Vagina (tissue), 2 donors: ENCODE measurements around the gene VGF. TPM values are rescaled to one million over a fixed set of nuclear protein-coding genes. Genes with fewer than 3 reads are reported as not detected.

Experiments
- DNase-seq, 2 donors: peaks; one replicate each; pipeline ENCODE4 v3.0.0-alpha.2; 2017; ENCODE audit errors: extremely low spot score in 2 of 2
- H3K27ac ChIP-seq: fragments of 200-600 bp; sonication (generic); one replicate; pipeline ENCODE4 v1.5.1; 2019
- H3K27me3 ChIP-seq: fragments of 200-600 bp; sonication (generic); one replicate; pipeline ENCODE4 v1.5.1; 2019
- H3K36me3 ChIP-seq, 2 donors: fragments of 200-600 bp; sonication (generic); one replicate each; pipeline ENCODE4 v1.5.1; 2017 to 2019
- H3K4me1 ChIP-seq: fragments of 200-600 bp; sonication (generic); one replicate; pipeline ENCODE4 v1.5.1; 2019
- H3K4me3 ChIP-seq, 2 donors: fragments of 200-600 bp; sonication (generic); 1 replicate in 1 of 2; 2 replicates in 1 of 2; pipeline ENCODE4 v1.5.1; 2016 to 2019
- H3K9me3 ChIP-seq: fragments of 200-600 bp; sonication (generic); one replicate; pipeline ENCODE4 v1.5.1; 2019
- CTCF ChIP-seq, 3 experiments: fragments of 450-650 bp in 2 of 3; fragments of 200-600 bp in 1 of 3; sonication (generic) in 1 of 3; IDR thresholded peaks; one replicate each; pipeline ENCODE4 v1.5.1; 2017 to 2019; ENCODE audit warnings: antibody characterized with exemption in 3 of 3, mild to moderate bottlenecking in 2 of 3, moderate library complexity in 2 of 3
- POLR2A ChIP-seq, 2 donors: fragments of 450-650 bp; IDR thresholded peaks; one replicate each; pipeline ENCODE4 v1.6.1; 2017; ENCODE audit warnings: antibody characterized with exemption in 2 of 2, mild to moderate bottlenecking in 2 of 2, moderate library complexity in 2 of 2
- POLR2AphosphoS5 ChIP-seq, 2 donors: sonication (generic); formaldehyde crosslinking; IDR thresholded peaks; one replicate each; pipeline ENCODE4 v1.9.0; 2017; ENCODE audit warnings: antibody characterized with exemption in 2 of 2, mild to moderate bottlenecking in 2 of 2, low read depth in 1 of 2; ENCODE audit not compliant: insufficient read depth in 1 of 2
- intact Hi-C: fragments of 100-400 bp; cut with DNase I; formaldehyde crosslinking; loops from one replicate; pipeline ENCODE4 v1.15.1; 2023
- total RNA-seq: library from RNA; depleted of rRNA; stranded (reverse); fragments of >200 nt; gene quantifications from one replicate; pipeline ENCODE4 v1.2.3, GENCODE V29; 2016

Gene VGF
- total RNA-seq, 1 donor from 2014 or later = 1.2 TPM

DNA sequence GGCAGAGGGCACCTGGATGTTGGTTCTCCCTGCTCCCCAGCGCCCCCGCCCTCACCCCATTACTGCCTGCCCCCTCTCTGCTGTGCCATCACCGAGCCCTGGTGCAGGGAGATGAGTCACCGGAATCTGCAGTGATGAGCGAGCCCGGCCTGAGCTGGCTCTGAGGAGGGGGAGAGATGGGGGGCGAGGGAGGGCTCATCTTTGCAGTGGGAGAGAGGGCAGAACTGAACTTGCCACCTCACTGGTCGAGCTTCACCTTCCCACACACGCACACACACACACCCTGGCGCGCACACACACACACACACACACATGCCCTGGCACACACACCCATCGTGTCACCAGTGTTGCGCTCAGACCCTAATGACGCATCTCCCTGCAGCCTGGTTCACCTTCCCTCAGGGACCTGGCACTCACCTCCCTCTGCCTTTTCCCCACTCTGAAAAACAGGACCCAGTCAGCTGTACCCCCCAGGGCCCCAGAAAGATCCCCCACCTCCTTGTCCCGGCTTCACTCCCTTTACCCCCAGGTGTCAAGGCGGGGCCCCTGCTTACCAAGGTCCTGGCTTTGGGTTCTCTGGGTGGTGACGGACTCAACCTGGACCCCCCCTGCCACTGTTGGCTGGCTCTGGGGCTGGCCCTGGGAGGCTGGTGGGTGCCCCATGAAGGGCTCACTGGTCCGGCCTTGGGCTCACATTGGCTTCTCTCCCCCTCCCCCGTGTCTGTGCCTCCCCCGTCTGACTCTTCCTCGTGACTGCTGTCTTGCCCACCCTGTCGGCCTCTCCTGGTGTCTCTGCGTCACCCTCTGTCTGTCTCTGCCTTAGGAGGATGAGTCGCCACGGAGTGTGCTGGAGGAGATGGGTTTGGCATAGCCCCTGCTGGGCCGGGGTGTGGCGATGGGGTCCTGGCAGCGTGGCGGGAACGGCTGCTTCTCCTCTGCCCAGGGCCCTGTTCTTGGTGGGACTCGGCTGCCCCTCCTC lies 5.4 kb downstream of the VGF start:
- peaks cover 3% of the 10 kb centered on the region for H3K27me3 ChIP-seq
- H3K36me3 ChIP-seq = peaks cover 0 to 29% of the 10 kb centered on the region in 2 donors

GRCh38 chr7:101156866-101157589 lies 8.3 kb downstream of the VGF start:
- Histone ChIP-seq H3K27ac (no peak overlapping the region), H3K4me1 (peaks cover 15% of the 10 kb centered on the region), H3K36me3 (peaks cover 0 to 29% of the 10 kb centered on the region in 2 donors), H3K27me3 (no peaks in the 10 kb centered on the region), H3K4me3 (no peak overlapping the region), H3K9me3 (no peaks in the 10 kb centered on the region)
- no peak for DNase-seq
- TF ChIP-seq CTCF (IDR thresholded peaks at IDR 0.05) (no peak), POLR2AphosphoS5 (IDR thresholded peaks at IDR 0.05; ENCODE audit: insufficient read depth in 1 of 2, low read depth in 1 of 2) (no peak), POLR2A (IDR thresholded peaks at IDR 0.05) (no peak)
- intact Hi-C loops = no loop called here

More for the DNA sequence above, 5.4 kb downstream of the VGF start:
- no peak overlapping the region for H3K27ac ChIP-seq
- TF ChIP-seq CTCF (IDR thresholded peaks at IDR 0.05) (no peak), POLR2AphosphoS5 (IDR thresholded peaks at IDR 0.05; ENCODE audit: insufficient read depth in 1 of 2, low read depth in 1 of 2) (no peak), POLR2A (IDR thresholded peaks at IDR 0.05) (no peak)
- peaks cover 39% of the 10 kb centered on the region for H3K4me1 ChIP-seq
- H3K4me3 ChIP-seq = no peak overlapping the region
- no peak for DNase-seq
- no peaks in the 10 kb centered on the region for H3K9me3 ChIP-seq
- intact Hi-C loops = no loop called here

GRCh38 chr7:101156277-101156676 lies 9.1 kb downstream of the VGF start:
- no peak overlapping the region for H3K27ac ChIP-seq
- peaks cover 0 to 29% of the 10 kb centered on the region in 2 donors for H3K36me3 ChIP-seq
- intact Hi-C loops = no loop called here
- H3K4me1 ChIP-seq = peaks cover 15% of the 10 kb centered on the region
- no peaks in the 10 kb centered on the region for H3K9me3 ChIP-seq
- no peaks in the 10 kb centered on the region for H3K27me3 ChIP-seq
- H3K4me3 ChIP-seq = no peak overlapping the region
- DNase-seq = no peak
- TF ChIP-seq POLR2AphosphoS5 (IDR thresholded peaks at IDR 0.05; ENCODE audit: insufficient read depth in 1 of 2, low read depth in 1 of 2) (no peak), CTCF (IDR thresholded peaks at IDR 0.05) (no peak), POLR2A (IDR thresholded peaks at IDR 0.05) (no peak)

GRCh38 chr7:101155303-101155702 lies 10.1 kb downstream of the VGF start:
- Histone ChIP-seq H3K9me3 (no peaks in the 10 kb centered on the region), H3K27ac (no peak overlapping the region), H3K27me3 (no peaks in the 10 kb centered on the region), H3K4me1 (peaks cover 15% of the 10 kb centered on the region), H3K4me3 (peak overlapping the region; percentile 71 to 84), H3K36me3 (peaks cover 0 to 23% of the 10 kb centered on the region in 2 donors)
- intact Hi-C loops = no loop called here
- no peak for DNase-seq
- TF ChIP-seq POLR2AphosphoS5 (IDR thresholded peaks at IDR 0.05; ENCODE audit: insufficient read depth in 1 of 2, low read depth in 1 of 2) = no peak
- TF ChIP-seq CTCF (IDR thresholded peaks at IDR 0.05) = no peak
- no peak for TF ChIP-seq POLR2A (IDR thresholded peaks at IDR 0.05)
